ENCODE results near the gene DRD3. TPM values are rescaled to one million over a fixed set of nuclear protein-coding genes. Genes with fewer than 3 reads are reported as not detected.

The DRD3 gene
- total and polyA plus RNA-seq, 4 donors, result not detected

DNA sequence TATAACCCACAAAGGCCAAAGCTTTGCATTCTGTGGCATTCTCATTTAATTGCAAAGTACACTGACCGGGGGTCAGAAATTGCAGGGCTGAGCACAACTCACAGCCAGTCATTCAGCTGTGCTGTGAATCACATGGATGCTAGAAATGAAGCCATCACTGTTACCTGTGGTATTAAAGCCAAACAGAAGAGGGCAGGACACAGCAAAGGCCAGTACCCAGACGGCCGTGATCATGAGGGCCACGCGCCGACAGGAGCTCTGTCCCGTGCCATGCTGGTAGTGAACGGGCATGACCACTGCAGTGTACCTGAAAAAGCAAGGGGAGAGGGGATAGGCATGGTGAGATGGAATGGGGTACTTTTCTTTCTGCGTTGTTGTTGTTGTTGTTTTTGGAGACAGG, 31.6 kb downstream of the DRD3 start:
- whole genome bisulfite sequencing, result 79% methylated on average over 9 of the region's 9 CpGs
- H3K9ac ChIP-seq (ENCODE audit: low read depth in 1 of 2, low read length in 2 of 2), result no peak overlapping the region
- no peak overlapping the region for H3K27ac ChIP-seq (ENCODE audit: low read depth in 1 of 2, low read length in 2 of 2)
- TF ChIP-seq, protein P1, sequence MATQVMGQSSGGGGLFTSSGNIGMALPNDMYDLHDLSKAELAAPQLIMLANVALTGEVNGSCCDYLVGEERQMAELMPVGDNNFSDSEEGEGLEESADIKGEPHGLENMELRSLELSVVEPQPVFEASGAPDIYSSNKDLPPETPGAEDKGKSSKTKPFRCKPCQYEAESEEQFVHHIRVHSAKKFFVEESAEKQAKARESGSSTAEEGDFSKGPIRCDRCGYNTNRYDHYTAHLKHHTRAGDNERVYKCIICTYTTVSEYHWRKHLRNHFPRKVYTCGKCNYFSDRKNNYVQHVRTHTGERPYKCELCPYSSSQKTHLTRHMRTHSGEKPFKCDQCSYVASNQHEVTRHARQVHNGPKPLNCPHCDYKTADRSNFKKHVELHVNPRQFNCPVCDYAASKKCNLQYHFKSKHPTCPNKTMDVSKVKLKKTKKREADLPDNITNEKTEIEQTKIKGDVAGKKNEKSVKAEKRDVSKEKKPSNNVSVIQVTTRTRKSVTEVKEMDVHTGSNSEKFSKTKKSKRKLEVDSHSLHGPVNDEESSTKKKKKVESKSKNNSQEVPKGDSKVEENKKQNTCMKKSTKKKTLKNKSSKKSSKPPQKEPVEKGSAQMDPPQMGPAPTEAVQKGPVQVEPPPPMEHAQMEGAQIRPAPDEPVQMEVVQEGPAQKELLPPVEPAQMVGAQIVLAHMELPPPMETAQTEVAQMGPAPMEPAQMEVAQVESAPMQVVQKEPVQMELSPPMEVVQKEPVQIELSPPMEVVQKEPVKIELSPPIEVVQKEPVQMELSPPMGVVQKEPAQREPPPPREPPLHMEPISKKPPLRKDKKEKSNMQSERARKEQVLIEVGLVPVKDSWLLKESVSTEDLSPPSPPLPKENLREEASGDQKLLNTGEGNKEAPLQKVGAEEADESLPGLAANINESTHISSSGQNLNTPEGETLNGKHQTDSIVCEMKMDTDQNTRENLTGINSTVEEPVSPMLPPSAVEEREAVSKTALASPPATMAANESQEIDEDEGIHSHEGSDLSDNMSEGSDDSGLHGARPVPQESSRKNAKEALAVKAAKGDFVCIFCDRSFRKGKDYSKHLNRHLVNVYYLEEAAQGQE (IDR thresholded peaks at IDR 0.05), result no peak
- TF ChIP-seq JUND (IDR thresholded peaks at IDR 0.05) (no peak), TAF1 (conservative IDR thresholded peaks at IDR 0.05) (no peak), FOXA1 (IDR thresholded peaks at IDR 0.05) (no peak), CTCF (IDR thresholded peaks at IDR 0.05; ENCODE audit: low read depth, low read length, missing input control) (no peak), GABPA (IDR thresholded peaks at IDR 0.05 in 1 of 2, conservative IDR thresholded peaks at IDR 0.05 in 1 of 2) (no peak), EGR1 (IDR thresholded peaks at IDR 0.05; ENCODE audit: low read depth in 2 of 2) (no peak), HNF4A (conservative IDR thresholded peaks at IDR 0.05) (no peak), RXRA (IDR thresholded peaks at IDR 0.05) (no peak), FOXA2 (IDR thresholded peaks at IDR 0.05) (no peak)
- TF ChIP-seq, protein P2, sequence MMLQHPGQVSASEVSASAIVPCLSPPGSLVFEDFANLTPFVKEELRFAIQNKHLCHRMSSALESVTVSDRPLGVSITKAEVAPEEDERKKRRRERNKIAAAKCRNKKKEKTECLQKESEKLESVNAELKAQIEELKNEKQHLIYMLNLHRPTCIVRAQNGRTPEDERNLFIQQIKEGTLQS (IDR thresholded peaks at IDR 0.05), result no peak
- TF ChIP-seq, protein P3, sequence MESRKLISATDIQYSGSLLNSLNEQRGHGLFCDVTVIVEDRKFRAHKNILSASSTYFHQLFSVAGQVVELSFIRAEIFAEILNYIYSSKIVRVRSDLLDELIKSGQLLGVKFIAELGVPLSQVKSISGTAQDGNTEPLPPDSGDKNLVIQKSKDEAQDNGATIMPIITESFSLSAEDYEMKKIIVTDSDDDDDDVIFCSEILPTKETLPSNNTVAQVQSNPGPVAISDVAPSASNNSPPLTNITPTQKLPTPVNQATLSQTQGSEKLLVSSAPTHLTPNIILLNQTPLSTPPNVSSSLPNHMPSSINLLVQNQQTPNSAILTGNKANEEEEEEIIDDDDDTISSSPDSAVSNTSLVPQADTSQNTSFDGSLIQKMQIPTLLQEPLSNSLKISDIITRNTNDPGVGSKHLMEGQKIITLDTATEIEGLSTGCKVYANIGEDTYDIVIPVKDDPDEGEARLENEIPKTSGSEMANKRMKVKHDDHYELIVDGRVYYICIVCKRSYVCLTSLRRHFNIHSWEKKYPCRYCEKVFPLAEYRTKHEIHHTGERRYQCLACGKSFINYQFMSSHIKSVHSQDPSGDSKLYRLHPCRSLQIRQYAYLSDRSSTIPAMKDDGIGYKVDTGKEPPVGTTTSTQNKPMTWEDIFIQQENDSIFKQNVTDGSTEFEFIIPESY (IDR thresholded peaks at IDR 0.05), result no peak
- H3K4me3 ChIP-seq (ENCODE audit: low read depth in 1 of 3, low read length in 3 of 3), result no peak overlapping the region
- H3K9me3 ChIP-seq (ENCODE audit: control insufficient read depth in 4 of 4, low read length in 3 of 4), result no peaks in the 10 kb centered on the region
- no peaks in the 10 kb centered on the region for H3K36me3 ChIP-seq (ENCODE audit: control insufficient read depth in 4 of 4, insufficient read depth in 3 of 4, low read depth in 1 of 4, low read length in 3 of 4)
- H3K4me1 ChIP-seq (ENCODE audit: control insufficient read depth in 4 of 4, insufficient read depth in 4 of 4, low read length in 3 of 4), result no peaks in the 10 kb centered on the region
- no peaks in the 10 kb centered on the region for H3K27me3 ChIP-seq (ENCODE audit: control insufficient read depth in 4 of 4, insufficient read depth in 4 of 4, low read length in 3 of 4)
- no peak for DNase-seq (ENCODE audit: low spot score)

DNA sequence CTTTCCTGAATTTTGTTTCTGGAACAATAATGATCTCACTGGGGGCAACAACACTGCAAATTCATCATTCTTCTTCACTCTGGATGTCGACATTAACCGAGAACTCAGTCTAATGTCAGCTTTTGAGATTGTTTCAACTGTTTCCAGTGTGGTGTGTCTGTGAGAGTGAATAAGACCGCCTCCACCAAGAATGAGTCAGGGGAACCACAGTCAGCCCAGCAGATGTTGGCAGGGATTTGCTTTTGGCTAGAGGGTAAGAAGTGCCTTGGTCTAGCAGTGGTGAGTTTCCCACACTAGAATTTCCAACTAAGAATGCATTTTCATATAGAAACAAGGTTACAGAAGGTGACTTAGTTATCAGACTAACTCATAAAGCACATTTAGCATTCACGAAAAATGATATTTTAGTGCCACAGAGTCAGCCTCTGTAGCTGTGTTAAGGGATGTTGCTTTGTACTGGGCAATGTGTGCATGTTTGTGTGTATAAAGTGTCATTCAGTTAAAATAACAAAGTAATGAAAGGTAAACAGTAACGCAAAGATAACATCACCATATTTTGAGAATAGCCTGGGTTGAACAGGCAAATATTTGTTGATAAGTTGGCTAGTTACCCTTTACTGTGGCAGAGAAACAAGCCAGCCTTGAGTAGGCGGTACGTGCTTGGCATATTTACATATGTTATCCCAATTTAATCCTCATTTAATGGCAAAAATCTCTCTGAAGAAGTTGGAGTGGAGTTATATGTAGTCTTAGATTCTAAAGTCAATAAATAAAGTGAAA, 33.8 kb downstream of the DRD3 start:
- H3K36me3 ChIP-seq (ENCODE audit: control insufficient read depth in 4 of 4, insufficient read depth in 3 of 4, low read depth in 1 of 4, low read length in 3 of 4), result no peaks in the 10 kb centered on the region
- H3K4me3 ChIP-seq (ENCODE audit: low read depth in 1 of 3, low read length in 3 of 3), result no peak overlapping the region
- H3K9me3 ChIP-seq (ENCODE audit: control insufficient read depth in 4 of 4, low read length in 3 of 4), result no peaks in the 10 kb centered on the region
- 81% methylated on average over 7 of the region's 7 CpGs for WGBS
- TF ChIP-seq, protein P1 (IDR thresholded peaks at IDR 0.05), result no peak
- no peak for TF ChIP-seq NR2F2 (IDR thresholded peaks at IDR 0.05)
- no peak for TF ChIP-seq TAF1 (conservative IDR thresholded peaks at IDR 0.05)
- TF ChIP-seq, protein P3 (IDR thresholded peaks at IDR 0.05), result no peak
- no peak for TF ChIP-seq RXRA (IDR thresholded peaks at IDR 0.05)
- TF ChIP-seq, protein P2 (IDR thresholded peaks at IDR 0.05), result no peak
- TF ChIP-seq EGR1 (IDR thresholded peaks at IDR 0.05; ENCODE audit: low read depth in 2 of 2), result no peak
- TF ChIP-seq FOXA1 (IDR thresholded peaks at IDR 0.05), result no peak
- TF ChIP-seq HNF4G (IDR thresholded peaks at IDR 0.05), result no peak
- TF ChIP-seq YY1 (IDR thresholded peaks at IDR 0.05), result no peak
- no peak for TF ChIP-seq JUND (IDR thresholded peaks at IDR 0.05)
- TF ChIP-seq GABPA (IDR thresholded peaks at IDR 0.05 in 1 of 2, conservative IDR thresholded peaks at IDR 0.05 in 1 of 2), result no peak
- TF ChIP-seq RAD21 (IDR thresholded peaks at IDR 0.05), result no peak
- DNase-seq (ENCODE audit: low spot score), result no peak
- H3K9ac ChIP-seq (ENCODE audit: low read depth in 1 of 2, low read length in 2 of 2), result no peak overlapping the region
- no peaks in the 10 kb centered on the region for H3K27me3 ChIP-seq (ENCODE audit: control insufficient read depth in 4 of 4, insufficient read depth in 4 of 4, low read length in 3 of 4)
- H3K4me1 ChIP-seq (ENCODE audit: control insufficient read depth in 4 of 4, insufficient read depth in 4 of 4, low read length in 3 of 4), result no peaks in the 10 kb centered on the region
- H3K27ac ChIP-seq (ENCODE audit: low read depth in 1 of 2, low read length in 2 of 2), result no peak overlapping the region

Measured in liver (tissue), 9 donors.